ENCODE data around the gene GJA3. TPM values are rescaled to one million over a fixed set of nuclear protein-coding genes. Genes with fewer than 3 reads are reported as not detected.

GJA3 gene
- total RNA-seq, 1 donor from 2014 or later: not detected

GRCh38 chr13:20177049-20177831 lies 16.4 kb upstream of the GJA3 start:
- Histone ChIP-seq H3K36me3 (no peaks in the 10 kb centered on the region), H3K27ac (no peak overlapping the region), H3K27me3 (peaks cover 34% of the 10 kb centered on the region), H3K4me1 (peaks cover 12% of the 10 kb centered on the region), H3K4me3 (no peak overlapping the region), H3K9me3 (no peaks in the 10 kb centered on the region)
- TF ChIP-seq, protein P1, sequence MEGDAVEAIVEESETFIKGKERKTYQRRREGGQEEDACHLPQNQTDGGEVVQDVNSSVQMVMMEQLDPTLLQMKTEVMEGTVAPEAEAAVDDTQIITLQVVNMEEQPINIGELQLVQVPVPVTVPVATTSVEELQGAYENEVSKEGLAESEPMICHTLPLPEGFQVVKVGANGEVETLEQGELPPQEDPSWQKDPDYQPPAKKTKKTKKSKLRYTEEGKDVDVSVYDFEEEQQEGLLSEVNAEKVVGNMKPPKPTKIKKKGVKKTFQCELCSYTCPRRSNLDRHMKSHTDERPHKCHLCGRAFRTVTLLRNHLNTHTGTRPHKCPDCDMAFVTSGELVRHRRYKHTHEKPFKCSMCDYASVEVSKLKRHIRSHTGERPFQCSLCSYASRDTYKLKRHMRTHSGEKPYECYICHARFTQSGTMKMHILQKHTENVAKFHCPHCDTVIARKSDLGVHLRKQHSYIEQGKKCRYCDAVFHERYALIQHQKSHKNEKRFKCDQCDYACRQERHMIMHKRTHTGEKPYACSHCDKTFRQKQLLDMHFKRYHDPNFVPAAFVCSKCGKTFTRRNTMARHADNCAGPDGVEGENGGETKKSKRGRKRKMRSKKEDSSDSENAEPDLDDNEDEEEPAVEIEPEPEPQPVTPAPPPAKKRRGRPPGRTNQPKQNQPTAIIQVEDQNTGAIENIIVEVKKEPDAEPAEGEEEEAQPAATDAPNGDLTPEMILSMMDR (IDR thresholded peaks at IDR 0.05): no peak
- ATAC-seq (no peak), DNase-seq (no peak)
- intact Hi-C loops (cut with DNase I): no loop called here

GRCh38 chr13:20175907-20176652 lies 15.2 kb upstream of the GJA3 start:
- DNase-seq (no peak), ATAC-seq (no peak)
- H3K4me1 ChIP-seq: peaks cover 12% of the 10 kb centered on the region
- peaks cover 31% of the 10 kb centered on the region for H3K27me3 ChIP-seq
- intact Hi-C loops (cut with DNase I): no loop called here
- no peak overlapping the region for H3K27ac ChIP-seq
- H3K36me3 ChIP-seq: no peaks in the 10 kb centered on the region
- no peak overlapping the region for H3K4me3 ChIP-seq
- no peaks in the 10 kb centered on the region for H3K9me3 ChIP-seq
- TF ChIP-seq, protein P1 (IDR thresholded peaks at IDR 0.05): no peak

GRCh38 chr13:20175406-20175794 lies 14.5 kb upstream of the GJA3 start:
- intact Hi-C loops (cut with DNase I): no loop called here
- no peak for ATAC-seq
- H3K27ac ChIP-seq: peak overlapping the region; percentile 60
- TF ChIP-seq, protein P1 (IDR thresholded peaks at IDR 0.05): no peak
- H3K9me3 ChIP-seq: no peaks in the 10 kb centered on the region
- H3K4me1 ChIP-seq: peaks cover 12% of the 10 kb centered on the region
- no peak for DNase-seq
- no peaks in the 10 kb centered on the region for H3K36me3 ChIP-seq
- H3K4me3 ChIP-seq: no peak overlapping the region
- peaks cover 27% of the 10 kb centered on the region for H3K27me3 ChIP-seq

DNA sequence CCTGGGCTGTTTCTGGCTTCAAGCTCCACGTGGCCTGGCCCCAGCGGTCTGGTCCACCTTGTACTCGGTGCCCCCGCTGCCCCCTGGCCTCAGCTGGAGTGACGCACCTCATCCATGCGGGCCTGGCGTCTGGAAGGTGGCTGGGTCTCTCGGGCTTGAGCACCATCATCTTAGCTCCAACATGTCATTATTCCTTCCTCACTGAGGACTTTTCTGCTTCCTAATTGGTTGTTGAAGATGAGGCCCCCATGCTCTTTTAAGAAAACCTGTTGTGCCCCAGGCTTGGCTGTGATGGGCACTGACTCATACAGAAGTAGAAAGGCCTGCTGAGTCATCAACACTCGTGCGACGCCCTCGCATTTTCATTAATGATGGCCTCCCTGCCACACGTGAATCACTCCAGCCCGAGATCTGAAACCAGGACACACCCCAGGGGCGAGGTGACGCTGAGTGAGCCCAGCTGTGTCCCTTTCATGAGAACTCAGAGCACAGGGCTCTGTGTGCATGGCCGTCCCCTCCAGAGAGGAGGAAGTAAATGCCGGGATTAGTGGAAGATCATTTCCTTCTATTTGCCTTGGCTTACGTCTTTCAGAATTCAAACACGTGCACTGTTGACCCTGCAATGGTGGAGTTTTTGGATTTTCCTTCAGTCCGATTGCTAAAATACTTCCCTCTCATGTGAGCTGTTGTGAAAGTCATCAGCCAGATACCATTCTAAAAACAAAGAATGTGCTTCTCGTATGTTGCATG lies 14.0 kb upstream of the GJA3 start:
- TF ChIP-seq, protein P1 (IDR thresholded peaks at IDR 0.05): no peak
- intact Hi-C loops (cut with DNase I): no loop called here
- peak; percentile 90 for DNase-seq
- Histone ChIP-seq H3K27me3 (peaks cover 23% of the 10 kb centered on the region), H3K4me1 (peaks cover 12% of the 10 kb centered on the region), H3K4me3 (no peak overlapping the region), H3K36me3 (no peaks in the 10 kb centered on the region), H3K9me3 (no peaks in the 10 kb centered on the region), H3K27ac (peak overlapping the region; percentile 60)
- peak; percentile 93 for ATAC-seq

DNA sequence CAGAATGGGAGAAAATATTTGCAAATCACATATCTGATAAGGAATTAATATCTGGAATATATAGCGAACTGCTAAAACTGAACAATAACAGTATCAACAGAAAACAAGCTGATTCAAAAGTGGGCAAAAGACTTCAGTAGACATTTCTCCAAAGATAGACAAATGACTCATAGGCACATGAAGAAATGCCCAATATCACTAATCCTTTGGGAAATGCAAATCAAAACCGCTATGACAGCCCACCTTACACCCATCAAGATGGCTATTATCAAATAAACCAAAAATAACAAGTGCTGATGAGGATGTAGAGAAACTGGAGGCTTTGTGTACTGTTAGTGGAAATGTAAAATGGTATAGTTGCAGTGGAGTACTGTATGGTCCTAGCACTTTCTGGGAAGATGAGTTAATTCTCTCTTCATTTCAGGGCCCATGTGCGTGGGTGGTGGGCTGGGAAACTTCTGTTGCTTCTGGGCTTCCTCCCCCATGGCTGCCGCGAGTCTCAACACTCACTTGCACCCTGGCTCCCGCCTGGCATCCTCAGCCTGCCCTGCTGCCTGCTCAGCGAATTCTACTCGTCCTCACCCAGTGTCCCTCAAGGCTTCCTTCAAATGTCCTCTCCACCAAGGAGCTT lies 12.4 kb upstream of the GJA3 start:
- no peaks in the 10 kb centered on the region for H3K36me3 ChIP-seq
- H3K4me3 ChIP-seq: no peak overlapping the region
- H3K4me1 ChIP-seq: peaks cover 12% of the 10 kb centered on the region
- H3K9me3 ChIP-seq: no peaks in the 10 kb centered on the region
- intact Hi-C loops (cut with DNase I): no loop called here
- TF ChIP-seq, protein P1 (IDR thresholded peaks at IDR 0.05): no peak
- no peak for ATAC-seq
- no peak for DNase-seq
- peaks cover 9% of the 10 kb centered on the region for H3K27me3 ChIP-seq
- H3K27ac ChIP-seq: no peak overlapping the region
